Daoy (cell line): ENCODE measurements around the gene CDHR3. TPM values are rescaled to one million over a fixed set of nuclear protein-coding genes. Genes with fewer than 3 reads are reported as not detected.
"Not testable (repeated sequence)": the region's sequence is repeated elsewhere in the genome, so short reads cannot be mapped to it uniquely, and the experiment has no call there.

Experiments used
- DNase-seq: peaks from one replicate; pipeline ENCODE4 v3.0.0-alpha.2; 2015; ENCODE audit warnings: low read depth
- total RNA-seq: library from RNA; depleted of rRNA; stranded (reverse); fragments of >200 nt; shearing (Covaris generic); gene quantifications from 2 replicates; pipeline ENCODE4 v1.2.3, GENCODE V29; 2014

The CDHR3 gene
- total RNA-seq, 1 experiment from 2014 or later = 0.74 TPM

- no peak for DNase-seq
These were observed 8.8 kb downstream of the CDHR3 start for GRCh38 chr7:105971845-105972244.

- DNase-seq = no peak
These were observed 9.2 kb downstream of the CDHR3 start for GRCh38 chr7:105972276-105972675.

- no peak for DNase-seq
These were observed 11.4 kb downstream of the CDHR3 start for GRCh38 chr7:105974471-105974870.

GRCh38 chr7:105975770-105976417 lies 12.8 kb downstream of the CDHR3 start:
- peak; percentile 96 for DNase-seq

- no peak for DNase-seq
These were observed 13.8 kb downstream of the CDHR3 start for GRCh38 chr7:105976868-105977267.

GRCh38 chr7:105978035-105978434 lies 15.0 kb downstream of the CDHR3 start:
- DNase-seq = no peak

GRCh38 chr7:105978974-105979373 lies 15.9 kb downstream of the CDHR3 start:
- DNase-seq = no peak

GRCh38 chr7:105979405-105979804 lies 16.3 kb downstream of the CDHR3 start:
- DNase-seq = no peak

- no peak for DNase-seq
These were observed 17.8 kb downstream of the CDHR3 start for GRCh38 chr7:105980645-105981396.

- no peak for DNase-seq
These were observed 19.3 kb downstream of the CDHR3 start for GRCh38 chr7:105982388-105982787.

GRCh38 chr7:105984808-105985207 lies 21.7 kb downstream of the CDHR3 start:
- DNase-seq = not testable (repeated sequence)

- no peak for DNase-seq
These were observed 22.2 kb downstream of the CDHR3 start for GRCh38 chr7:105985229-105985628.

GRCh38 chr7:105985672-105986215 lies 22.7 kb downstream of the CDHR3 start:
- DNase-seq = no peak

GRCh38 chr7:105987046-105987445 lies 24.0 kb downstream of the CDHR3 start:
- no peak for DNase-seq

- no peak for DNase-seq
These were observed 25.2 kb downstream of the CDHR3 start for GRCh38 chr7:105988276-105988675.

- DNase-seq = no peak
These were observed 26.1 kb downstream of the CDHR3 start for GRCh38 chr7:105989191-105989590.

- no peak for DNase-seq
These were observed 26.6 kb downstream of the CDHR3 start for GRCh38 chr7:105989686-105990085.

GRCh38 chr7:105990141-105990540 lies 27.1 kb downstream of the CDHR3 start:
- no peak for DNase-seq

- DNase-seq = peak; percentile 51
These were observed 27.8 kb downstream of the CDHR3 start for GRCh38 chr7:105990727-105991453.

- DNase-seq = no peak
These were observed 29.8 kb downstream of the CDHR3 start for GRCh38 chr7:105992905-105993304.

- DNase-seq = no peak
These were observed 34.0 kb downstream of the CDHR3 start for GRCh38 chr7:105996860-105997737.
